ENCODE results near the gene ZMYND15. TPM values are rescaled to one million over a fixed set of nuclear protein-coding genes. Genes with fewer than 3 reads are reported as not detected.
"Not testable (repeated sequence)": the region's sequence is repeated elsewhere in the genome, so short reads cannot be mapped to it uniquely, and the experiment has no call there.

ZMYND15 gene
- total RNA-seq, 3 donors from 2014 or later (not counting 1 experiment from before 2014, with no cell fraction given) = 0.52 to 3.5 (median 0.93) TPM

- Mint-ChIP-seq H3K36me3 (no peaks in the 10 kb centered on the region), H3K4me1 (peaks cover 22 to 29% of the 10 kb centered on the region in 2 donors), H3K4me3 (peak overlapping the region; percentile 90), H3K9me3 (no peaks in the 10 kb centered on the region), H3K27ac (peak overlapping the region; percentile 35 to 57), H3K27me3 (ENCODE audit: low read depth in 2 of 2) (no peaks in the 10 kb centered on the region)
- DNase-seq = peak in 1 of 2 donors; percentile 37
- intact Hi-C loops (cut with micrococcal nuclease) = no loop called here
- no peak for TF ChIP-seq CTCF (IDR thresholded peaks at IDR 0.05)
- Histone ChIP-seq H3K9me3 (ENCODE audit: control insufficient read depth, insufficient read depth, low read length) (no peaks in the 10 kb centered on the region), H3K27me3 (ENCODE audit: control insufficient read depth, insufficient read depth, low read length) (no peaks in the 10 kb centered on the region), H3K4me1 (ENCODE audit: control insufficient read depth, insufficient read depth, low read length) (peaks cover 14% of the 10 kb centered on the region), H3K27ac (ENCODE audit: low read length) (peak overlapping the region; percentile 81), H3K36me3 (ENCODE audit: control insufficient read depth, insufficient read depth, low read length) (no peaks in the 10 kb centered on the region), H3K4me3 (ENCODE audit: low read length) (peak overlapping the region; percentile 89)
- 14% methylated on average over 15 of the region's 15 CpGs for WGBS (ENCODE audit: insufficient coverage)
- no peak for ATAC-seq
These were observed 36.3 kb upstream of the ZMYND15 start for GRCh38 chr17:4703330-4703691.

- H3K36me3 Mint-ChIP-seq; H3K36me3 ChIP-seq (ENCODE audit: control insufficient read depth, insufficient read depth, low read length); H3K27me3 ChIP-seq (ENCODE audit: control insufficient read depth, insufficient read depth, low read length); H3K9me3 Mint-ChIP-seq; DNase-seq; H3K9me3 ChIP-seq (ENCODE audit: control insufficient read depth, insufficient read depth, low read length); intact Hi-C loops (cut with micrococcal nuclease); ATAC-seq; H3K27me3 Mint-ChIP-seq (ENCODE audit: low read depth in 2 of 2): not testable (repeated sequence)
- peak overlapping the region; percentile 81 for H3K27ac ChIP-seq (ENCODE audit: low read length)
- peak overlapping the region; percentile 89 for H3K4me3 ChIP-seq (ENCODE audit: low read length)
- peaks cover 16% of the 10 kb centered on the region for H3K4me1 ChIP-seq (ENCODE audit: control insufficient read depth, insufficient read depth, low read length)
- H3K4me1 Mint-ChIP-seq = peaks cover 27 to 32% of the 10 kb centered on the region in 2 donors
- 49% methylated on average over 14 of the region's 14 CpGs for WGBS (ENCODE audit: insufficient coverage)
- H3K27ac Mint-ChIP-seq = peak overlapping the region; percentile 35 to 57
- peak overlapping the region; percentile 90 for H3K4me3 Mint-ChIP-seq
These were observed 35.1 kb upstream of the ZMYND15 start for GRCh38 chr17:4704574-4704907.

- H3K9me3 Mint-ChIP-seq = no peaks in the 10 kb centered on the region
- Histone ChIP-seq H3K4me1 (ENCODE audit: control insufficient read depth, insufficient read depth, low read length) (peaks cover 21% of the 10 kb centered on the region), H3K27me3 (ENCODE audit: control insufficient read depth, insufficient read depth, low read length) (no peaks in the 10 kb centered on the region), H3K4me3 (ENCODE audit: low read length) (no peak overlapping the region), H3K27ac (ENCODE audit: low read length) (no peak overlapping the region), H3K36me3 (ENCODE audit: control insufficient read depth, insufficient read depth, low read length) (no peaks in the 10 kb centered on the region), H3K9me3 (ENCODE audit: control insufficient read depth, insufficient read depth, low read length) (no peaks in the 10 kb centered on the region)
- H3K27ac Mint-ChIP-seq = peak overlapping the region; percentile 35 to 57
- WGBS (ENCODE audit: insufficient coverage) = 97% methylated on average over 15 of the region's 15 CpGs
- intact Hi-C loops (cut with micrococcal nuclease) = no loop called here
- no peaks in the 10 kb centered on the region for H3K27me3 Mint-ChIP-seq (ENCODE audit: low read depth in 2 of 2)
- TF ChIP-seq CTCF (IDR thresholded peaks at IDR 0.05) = no peak
- ATAC-seq = no peak
- no peaks in the 10 kb centered on the region for H3K36me3 Mint-ChIP-seq
- no peak for DNase-seq
- peaks cover 32 to 37% of the 10 kb centered on the region in 2 donors for H3K4me1 Mint-ChIP-seq
- H3K4me3 Mint-ChIP-seq = peak overlapping the region; percentile 90
These were observed 34.6 kb upstream of the ZMYND15 start for GRCh38 chr17:4704991-4705390.

- no peak for DNase-seq
- Histone ChIP-seq H3K27me3 (ENCODE audit: control insufficient read depth, insufficient read depth, low read length) (no peaks in the 10 kb centered on the region), H3K36me3 (ENCODE audit: control insufficient read depth, insufficient read depth, low read length) (no peaks in the 10 kb centered on the region), H3K4me1 (ENCODE audit: control insufficient read depth, insufficient read depth, low read length) (peaks cover 25% of the 10 kb centered on the region), H3K4me3 (ENCODE audit: low read length) (no peak overlapping the region), H3K9me3 (ENCODE audit: control insufficient read depth, insufficient read depth, low read length) (no peaks in the 10 kb centered on the region), H3K27ac (ENCODE audit: low read length) (no peak overlapping the region)
- peak overlapping the region; percentile 43 for H3K4me3 Mint-ChIP-seq
- intact Hi-C loops (cut with micrococcal nuclease) = no loop called here
- 87% methylated on average over 7 of the region's 7 CpGs for WGBS (ENCODE audit: insufficient coverage)
- no peak overlapping the region for H3K27ac Mint-ChIP-seq
- H3K27me3 Mint-ChIP-seq (ENCODE audit: low read depth in 2 of 2) = no peaks in the 10 kb centered on the region
- TF ChIP-seq CTCF (IDR thresholded peaks at IDR 0.05) = no peak
- ATAC-seq = no peak
- H3K4me1 Mint-ChIP-seq = peaks cover 34 to 45% of the 10 kb centered on the region in 2 donors
- no peaks in the 10 kb centered on the region for H3K9me3 Mint-ChIP-seq
- H3K36me3 Mint-ChIP-seq = no peaks in the 10 kb centered on the region
These were observed 33.5 kb upstream of the ZMYND15 start for GRCh38 chr17:4706121-4706520.

Data from natural killer cell (primary cell).